Prostate gland (tissue), 2 donors: ENCODE data around the gene NUAK1.

Experiments
- POLR2A ChIP-seq: fragments of 450-650 bp; IDR thresholded peaks from one replicate; pipeline ENCODE4 v1.6.1; 2016; ENCODE audit warnings: antibody characterized with exemption, mild to moderate bottlenecking
- POLR2AphosphoS5 ChIP-seq: sonication (generic); formaldehyde crosslinking; IDR thresholded peaks from one replicate; pipeline ENCODE4 v1.6.1; 2017; ENCODE audit warnings: antibody characterized with exemption
- TF ChIP-seq, protein P1 (sequence below), 4 experiments: fragments of 200-600 bp in 2 of 4; fragments of 450-650 bp in 2 of 4; sonication (generic) in 2 of 4; IDR thresholded peaks; 1 replicate in 3 of 4; 2 replicates in 1 of 4; pipeline ENCODE4 v1.5.1; 2016 to 2019; ENCODE audit warnings: antibody characterized with exemption in 4 of 4, mild to moderate bottlenecking in 2 of 4, moderate library complexity in 2 of 4

DNA sequence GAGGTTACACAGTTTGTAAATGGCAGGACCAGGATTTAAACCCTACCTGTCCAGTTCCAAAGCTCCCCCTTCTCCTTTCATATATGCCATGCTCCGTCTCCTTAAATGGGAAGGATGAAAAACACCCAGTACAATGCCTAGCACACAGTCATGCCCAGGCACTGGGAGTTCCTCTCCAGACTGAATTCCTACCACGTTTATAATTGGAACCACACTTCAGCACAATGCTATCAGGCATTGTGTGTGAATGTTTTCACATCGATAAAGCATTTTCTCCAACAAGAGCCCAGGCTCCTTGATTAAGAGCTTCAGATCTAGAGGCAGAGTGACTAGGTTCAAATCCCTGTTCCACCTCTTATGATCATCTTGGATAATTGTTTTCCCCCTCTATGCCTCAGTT lies 2.7 kb upstream of the NUAK1 start:
- TF ChIP-seq, protein P1, sequence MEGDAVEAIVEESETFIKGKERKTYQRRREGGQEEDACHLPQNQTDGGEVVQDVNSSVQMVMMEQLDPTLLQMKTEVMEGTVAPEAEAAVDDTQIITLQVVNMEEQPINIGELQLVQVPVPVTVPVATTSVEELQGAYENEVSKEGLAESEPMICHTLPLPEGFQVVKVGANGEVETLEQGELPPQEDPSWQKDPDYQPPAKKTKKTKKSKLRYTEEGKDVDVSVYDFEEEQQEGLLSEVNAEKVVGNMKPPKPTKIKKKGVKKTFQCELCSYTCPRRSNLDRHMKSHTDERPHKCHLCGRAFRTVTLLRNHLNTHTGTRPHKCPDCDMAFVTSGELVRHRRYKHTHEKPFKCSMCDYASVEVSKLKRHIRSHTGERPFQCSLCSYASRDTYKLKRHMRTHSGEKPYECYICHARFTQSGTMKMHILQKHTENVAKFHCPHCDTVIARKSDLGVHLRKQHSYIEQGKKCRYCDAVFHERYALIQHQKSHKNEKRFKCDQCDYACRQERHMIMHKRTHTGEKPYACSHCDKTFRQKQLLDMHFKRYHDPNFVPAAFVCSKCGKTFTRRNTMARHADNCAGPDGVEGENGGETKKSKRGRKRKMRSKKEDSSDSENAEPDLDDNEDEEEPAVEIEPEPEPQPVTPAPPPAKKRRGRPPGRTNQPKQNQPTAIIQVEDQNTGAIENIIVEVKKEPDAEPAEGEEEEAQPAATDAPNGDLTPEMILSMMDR (IDR thresholded peaks at IDR 0.05) = no peak
- TF ChIP-seq POLR2AphosphoS5 (no peak), POLR2A (no peak)
